WTC11 (cell line): ENCODE data around the gene KLHDC1. TPM values are rescaled to one million over a fixed set of nuclear protein-coding genes. Genes with fewer than 3 reads are reported as not detected.
A peak's percentile ranks its signal among the peaks of the same experiment; 100 is the strongest.
"Not testable (repeated sequence)": the region's sequence is repeated elsewhere in the genome, so short reads cannot be mapped to it uniquely, and the experiment has no call there.

Source experiments
- ATAC-seq: fragments of 200-7000 bp; cut with Tn5 transposase; 2 replicates; pipeline ENCODE4 v1.10.0; 2021; ENCODE audit warnings: mild to moderate bottlenecking, moderate library complexity
- CTCF ChIA-PET: fragments of 300-600 bp; sonication (Branson Sonifier 250); formaldehyde crosslinking; loops from one replicate; lab custom pipeline; 2021; ENCODE audit warnings: antibody characterized with exemption; lab: Charles Lee
- POLR2A ChIA-PET: fragments of 350-600 bp; sonication (Branson Sonifier 250); formaldehyde crosslinking; loops from one replicate; lab custom pipeline; 2021; ENCODE audit warnings: antibody characterized with exemption; lab: Charles Lee
- DNase-seq: peaks from one replicate; pipeline ENCODE4 v3.0.0; 2021; ENCODE audit warnings: low spot score
- H3K27ac Mint-ChIP-seq: 2 replicates; pipeline ENCODE4 v1.8.0; 2021; ENCODE audit warnings: mixed read lengths
- H3K27me3 Mint-ChIP-seq: 2 replicates; pipeline ENCODE4 v1.8.0; 2021; ENCODE audit warnings: low read depth, mild to moderate bottlenecking, moderate library complexity, mixed read lengths
- H3K36me3 Mint-ChIP-seq: 2 replicates; pipeline ENCODE4 v1.8.0; 2021; ENCODE audit warnings: mixed read lengths
- H3K4me1 Mint-ChIP-seq: 2 replicates; pipeline ENCODE4 v1.8.0; 2022; ENCODE audit warnings: mixed read lengths
- H3K4me3 Mint-ChIP-seq: 2 replicates; pipeline ENCODE4 v1.8.0; 2021; ENCODE audit warnings: mild to moderate bottlenecking, moderate library complexity, mixed read lengths
- H3K9me3 Mint-ChIP-seq: 2 replicates; pipeline ENCODE4 v1.8.0; 2021; ENCODE audit warnings: mixed read lengths
- EMX1 ChIP-seq: fragments of 250-450 bp; sonication (Bioruptor Pico); IDR thresholded peaks from 2 replicates; pipeline ENCODE4 v1.8.0; 2021; ENCODE audit warnings: mild to moderate bottlenecking
- ESRRA ChIP-seq: sonication (generic); formaldehyde crosslinking; IDR thresholded peaks from 2 replicates; pipeline ENCODE4 v1.8.1; 2022; ENCODE audit warnings: mild to moderate bottlenecking, missing genetic modification reagents, borderline replicate concordance
- GABPB1 ChIP-seq: sonication (generic); formaldehyde crosslinking; IDR thresholded peaks from 2 replicates; pipeline ENCODE4 v1.8.1; 2023; ENCODE audit warnings: mild to moderate bottlenecking, missing genetic modification reagents
- HMGA2 ChIP-seq: fragments of 250-450 bp; sonication (Bioruptor Pico); IDR thresholded peaks from 2 replicates; pipeline ENCODE4 v1.4.0; 2021; ENCODE audit warnings: mild to moderate bottlenecking, moderate library complexity
- JAZF1 ChIP-seq: fragments of 250-450 bp; sonication (Bioruptor Pico); IDR thresholded peaks from 2 replicates; pipeline ENCODE4 v1.9.0; 2021; ENCODE audit warnings: moderate library complexity, mild to moderate bottlenecking, inconsistent platforms
- NR2C2 ChIP-seq: sonication (generic); formaldehyde crosslinking; IDR thresholded peaks from 2 replicates; pipeline ENCODE4 v1.8.0; 2022; ENCODE audit warnings: mild to moderate bottlenecking, missing genetic modification reagents
- RORB ChIP-seq: fragments of 250-450 bp; sonication (Bioruptor Pico); IDR thresholded peaks from 2 replicates; pipeline ENCODE4 v1.9.0; 2021; ENCODE audit warnings: mild to moderate bottlenecking
- SMAD3 ChIP-seq: sonication (generic); formaldehyde crosslinking; IDR thresholded peaks from 2 replicates; pipeline ENCODE4 v1.8.0; 2022; ENCODE audit warnings: missing genetic modification reagents, mild to moderate bottlenecking, borderline replicate concordance
- SMAD4 ChIP-seq: sonication (generic); formaldehyde crosslinking; IDR thresholded peaks from 2 replicates; pipeline ENCODE4 v1.8.0; 2022; ENCODE audit warnings: mild to moderate bottlenecking, missing genetic modification reagents
- ZBTB21 ChIP-seq: sonication (generic); formaldehyde crosslinking; IDR thresholded peaks from 2 replicates; pipeline ENCODE4 v1.8.1; 2023; ENCODE audit warnings: mild to moderate bottlenecking, missing genetic modification reagents, borderline replicate concordance
- total RNA-seq: library from RNA; stranded (reverse); gene quantifications from 3 replicates; pipeline ENCODE4 v1.2.3, GENCODE V29; 2021
- TF ChIP-seq, protein P1 (sequence below): sonication (generic); formaldehyde crosslinking; IDR thresholded peaks from 2 replicates; pipeline ENCODE4 v1.8.1; 2023; ENCODE audit warnings: mild to moderate bottlenecking, missing genetic modification reagents, moderate library complexity
- TF ChIP-seq, protein P2 (sequence below): sonication (generic); formaldehyde crosslinking; IDR thresholded peaks from 2 replicates; pipeline ENCODE4 v1.8.1; 2023; ENCODE audit warnings: mild to moderate bottlenecking, moderate library complexity, missing genetic modification reagents
- TF ChIP-seq, protein P3 (sequence below): fragments of 250-450 bp; sonication (Bioruptor Pico); conservative IDR thresholded peaks from 2 replicates; pipeline ENCODE4 v1.9.0; 2021; ENCODE audit warnings: mild to moderate bottlenecking
- TF ChIP-seq, protein P4 (sequence below): sonication (generic); formaldehyde crosslinking; conservative IDR thresholded peaks from 2 replicates; pipeline ENCODE4 v1.8.1; 2022; ENCODE audit warnings: mild to moderate bottlenecking, missing genetic modification reagents
- TF ChIP-seq, protein P5 (sequence below): fragments of 250-450 bp; sonication (Bioruptor Pico); IDR thresholded peaks from 2 replicates; pipeline ENCODE4 v2.1.2; 2022; ENCODE audit warnings: mild to moderate bottlenecking, moderate library complexity
- TF ChIP-seq, protein P6 (sequence below): sonication (generic); formaldehyde crosslinking; IDR thresholded peaks from 2 replicates; pipeline ENCODE4 v1.8.1; 2022; ENCODE audit warnings: low read depth, mild to moderate bottlenecking, moderate library complexity, missing genetic modification reagents, borderline replicate concordance
- TF ChIP-seq, protein P7 (sequence below): sonication (generic); formaldehyde crosslinking; IDR thresholded peaks from 2 replicates; pipeline ENCODE4 v1.8.1; 2022; ENCODE audit warnings: missing genetic modification reagents, borderline replicate concordance
- TF ChIP-seq, protein P8 (sequence below): fragments of 200-600 bp; IDR thresholded peaks from 2 replicates; pipeline ENCODE4 v1.8.0; 2022; ENCODE audit warnings: antibody characterized with exemption
- TF ChIP-seq, protein P9 (sequence below): sonication (generic); formaldehyde crosslinking; IDR thresholded peaks from 2 replicates; pipeline ENCODE4 v1.8.1; 2022; ENCODE audit warnings: mild to moderate bottlenecking, missing genetic modification reagents, moderate library complexity, borderline replicate concordance

Gene KLHDC1
- total RNA-seq, 1 experiment from 2014 or later, result not detected

DNA sequence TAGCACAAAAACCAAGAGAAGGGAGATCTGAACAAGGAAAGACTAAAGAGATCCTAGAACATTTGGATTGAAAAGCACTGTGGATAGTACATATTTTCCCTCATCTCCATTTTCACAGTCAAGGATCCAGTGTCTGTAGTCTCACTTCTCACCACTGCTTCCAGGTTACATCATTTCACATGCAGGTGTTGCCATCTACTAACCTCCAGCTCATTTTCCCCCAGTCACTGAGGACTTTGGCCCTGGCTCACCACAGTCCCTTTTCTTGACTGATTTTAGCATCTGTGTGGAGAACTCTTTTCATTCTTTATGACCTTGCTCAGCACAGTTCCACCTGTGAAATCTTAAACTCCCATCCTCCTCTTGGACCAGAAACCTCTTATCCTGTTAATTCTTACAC, 53.6 kb downstream of the KLHDC1 start:
- POLR2A ChIA-PET, H3K36me3 Mint-ChIP-seq, H3K4me1 Mint-ChIP-seq: not testable (repeated sequence)
- peak; percentile 46; the same call in 1 of the 2 replicates for TF ChIP-seq GABPB1
- TF ChIP-seq, all 79 proteins: peak for 1; not testable (repeated sequence) for 78
- DNase-seq, CTCF ChIA-PET, H3K9me3 Mint-ChIP-seq, H3K27ac Mint-ChIP-seq, ATAC-seq, H3K4me3 Mint-ChIP-seq: not testable (repeated sequence)
- peaks cover 34% of the 10 kb centered on the region for H3K27me3 Mint-ChIP-seq

DNA sequence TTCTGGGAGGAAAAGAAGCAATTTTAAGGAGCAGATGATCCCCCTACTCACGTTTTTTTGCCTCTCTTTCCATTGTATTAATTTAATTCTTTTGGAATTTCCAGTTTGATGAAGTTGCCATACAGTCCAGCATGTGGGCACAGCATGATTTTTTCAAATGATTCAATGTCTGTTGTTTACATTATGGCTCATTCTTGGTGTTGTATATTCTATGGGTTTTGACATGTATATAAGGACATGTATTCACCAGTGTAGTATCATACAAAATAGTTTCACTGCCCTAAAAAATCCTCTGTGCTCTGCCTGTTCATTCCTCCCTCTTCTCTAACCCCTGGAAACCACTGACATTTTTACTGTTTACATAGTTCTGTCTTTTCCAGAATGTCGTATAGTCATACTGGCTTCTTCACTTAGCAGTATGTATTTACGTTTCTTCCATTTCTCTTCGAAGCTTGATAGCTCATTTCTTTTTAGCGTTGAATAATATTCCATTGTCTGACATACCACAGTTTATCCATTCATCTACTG, 61.7 kb downstream of the KLHDC1 start:
- H3K27me3 Mint-ChIP-seq, result no peaks in the 10 kb centered on the region; the same call in 1 of the 2 replicates
- H3K9me3 Mint-ChIP-seq, result peaks cover 12% of the 10 kb centered on the region
- POLR2A ChIA-PET, result no interaction called here
- H3K4me1 Mint-ChIP-seq, result no peaks in the 10 kb centered on the region
- no peak for ATAC-seq
- DNase-seq, result no peak
- TF ChIP-seq, protein P1, sequence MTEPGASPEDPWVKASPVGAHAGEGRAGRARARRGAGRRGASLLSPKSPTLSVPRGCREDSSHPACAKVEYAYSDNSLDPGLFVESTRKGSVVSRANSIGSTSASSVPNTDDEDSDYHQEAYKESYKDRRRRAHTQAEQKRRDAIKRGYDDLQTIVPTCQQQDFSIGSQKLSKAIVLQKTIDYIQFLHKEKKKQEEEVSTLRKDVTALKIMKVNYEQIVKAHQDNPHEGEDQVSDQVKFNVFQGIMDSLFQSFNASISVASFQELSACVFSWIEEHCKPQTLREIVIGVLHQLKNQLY (CRISPR knock-in tag), result no peak
- TF ChIP-seq NR2C2 (CRISPR knock-in tag) (no peak), SMAD3 (CRISPR knock-in tag) (no peak), RORB (CRISPR knock-in tag) (no peak), EMX1 (CRISPR knock-in tag) (no peak), SMAD4 (no peak), JAZF1 (CRISPR knock-in tag) (no peak), ZBTB21 (CRISPR knock-in tag) (no peak), ESRRA (CRISPR knock-in tag) (no peak)
- TF ChIP-seq, protein P2, sequence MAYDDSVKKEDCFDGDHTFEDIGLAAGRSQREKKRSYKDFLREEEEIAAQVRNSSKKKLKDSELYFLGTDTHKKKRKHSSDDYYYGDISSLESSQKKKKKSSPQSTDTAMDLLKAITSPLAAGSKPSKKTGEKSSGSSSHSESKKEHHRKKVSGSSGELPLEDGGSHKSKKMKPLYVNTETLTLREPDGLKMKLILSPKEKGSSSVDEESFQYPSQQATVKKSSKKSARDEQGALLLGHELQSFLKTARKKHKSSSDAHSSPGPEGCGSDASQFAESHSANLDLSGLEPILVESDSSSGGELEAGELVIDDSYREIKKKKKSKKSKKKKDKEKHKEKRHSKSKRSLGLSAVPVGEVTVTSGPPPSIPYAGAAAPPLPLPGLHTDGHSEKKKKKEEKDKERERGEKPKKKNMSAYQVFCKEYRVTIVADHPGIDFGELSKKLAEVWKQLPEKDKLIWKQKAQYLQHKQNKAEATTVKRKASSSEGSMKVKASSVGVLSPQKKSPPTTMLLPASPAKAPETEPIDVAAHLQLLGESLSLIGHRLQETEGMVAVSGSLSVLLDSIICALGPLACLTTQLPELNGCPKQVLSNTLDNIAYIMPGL (CRISPR knock-in tag), result no peak
- TF ChIP-seq, protein P3, sequence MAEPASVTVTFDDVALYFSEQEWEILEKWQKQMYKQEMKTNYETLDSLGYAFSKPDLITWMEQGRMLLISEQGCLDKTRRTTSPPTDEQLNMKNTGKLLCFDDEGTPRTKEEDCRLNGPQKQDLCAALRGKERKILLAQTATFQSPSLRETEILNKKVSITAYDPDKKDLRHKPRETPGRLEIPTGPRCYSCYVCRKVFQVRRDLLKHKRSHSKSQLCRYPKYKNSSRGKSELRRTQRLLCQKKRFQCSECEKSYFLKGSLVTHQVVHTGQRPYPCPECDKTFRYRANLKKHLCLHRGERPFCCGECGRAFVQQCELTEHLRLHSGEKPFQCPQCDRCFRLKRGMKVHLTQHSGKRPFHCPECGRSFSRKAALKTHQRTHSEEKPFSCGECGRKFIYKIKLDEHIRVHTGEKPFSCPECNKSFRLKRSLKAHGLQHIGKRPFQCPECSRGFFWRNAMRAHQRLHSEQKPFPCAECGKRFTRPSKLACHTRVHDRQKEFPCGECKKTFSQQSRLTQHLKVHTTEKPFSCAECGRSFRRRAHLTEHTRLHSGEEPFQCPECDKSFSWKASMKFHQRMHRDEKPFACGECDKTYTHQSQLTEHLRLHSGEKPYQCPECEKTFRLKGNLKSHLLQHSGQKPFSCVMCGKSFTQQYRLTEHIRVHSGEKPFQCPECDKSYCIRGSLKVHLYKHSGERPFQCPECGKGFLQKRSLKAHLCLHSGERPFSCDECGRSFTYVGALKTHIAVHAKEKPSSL (CRISPR knock-in tag), result no peak
- TF ChIP-seq, protein P4, sequence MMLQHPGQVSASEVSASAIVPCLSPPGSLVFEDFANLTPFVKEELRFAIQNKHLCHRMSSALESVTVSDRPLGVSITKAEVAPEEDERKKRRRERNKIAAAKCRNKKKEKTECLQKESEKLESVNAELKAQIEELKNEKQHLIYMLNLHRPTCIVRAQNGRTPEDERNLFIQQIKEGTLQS, result no peak
- TF ChIP-seq, protein P5, sequence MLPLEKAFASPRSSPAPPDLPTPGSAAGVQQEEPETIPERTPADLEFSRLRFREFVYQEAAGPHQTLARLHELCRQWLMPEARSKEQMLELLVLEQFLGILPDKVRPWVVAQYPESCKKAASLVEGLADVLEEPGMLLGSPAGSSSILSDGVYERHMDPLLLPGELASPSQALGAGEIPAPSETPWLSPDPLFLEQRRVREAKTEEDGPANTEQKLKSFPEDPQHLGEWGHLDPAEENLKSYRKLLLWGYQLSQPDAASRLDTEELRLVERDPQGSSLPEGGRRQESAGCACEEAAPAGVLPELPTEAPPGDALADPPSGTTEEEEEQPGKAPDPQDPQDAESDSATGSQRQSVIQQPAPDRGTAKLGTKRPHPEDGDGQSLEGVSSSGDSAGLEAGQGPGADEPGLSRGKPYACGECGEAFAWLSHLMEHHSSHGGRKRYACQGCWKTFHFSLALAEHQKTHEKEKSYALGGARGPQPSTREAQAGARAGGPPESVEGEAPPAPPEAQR, result no peak
- no peak overlapping the region for H3K27ac Mint-ChIP-seq
- H3K4me3 Mint-ChIP-seq, result no peak overlapping the region
- CTCF ChIA-PET, result no interaction called here
- no peaks in the 10 kb centered on the region for H3K36me3 Mint-ChIP-seq

DNA sequence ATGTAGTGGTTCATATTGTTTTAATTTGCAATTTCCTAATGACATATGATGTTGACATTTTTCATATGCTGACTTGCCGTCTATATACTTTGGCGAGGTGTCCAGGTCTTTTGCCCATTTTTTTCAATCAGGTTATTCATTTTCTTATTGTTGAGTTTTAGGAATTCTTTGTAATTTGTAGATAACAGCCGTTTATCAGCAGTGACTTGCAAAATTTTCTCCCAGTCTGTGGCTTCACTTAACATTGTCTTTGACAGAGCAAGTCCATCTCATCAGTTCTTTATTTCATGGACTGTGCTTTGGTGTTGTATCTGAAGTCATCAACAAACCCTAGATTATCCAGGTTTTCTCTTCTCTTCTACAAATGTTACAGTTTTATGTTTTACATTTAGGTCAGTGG, 62.5 kb downstream of the KLHDC1 start:
- Mint-ChIP-seq H3K4me1 (no peaks in the 10 kb centered on the region), H3K27me3 (no peaks in the 10 kb centered on the region; the same call in 1 of the 2 replicates), H3K9me3 (peaks cover 12% of the 10 kb centered on the region), H3K4me3 (no peak overlapping the region), H3K36me3 (no peaks in the 10 kb centered on the region), H3K27ac (no peak overlapping the region)
- DNase-seq, result no peak
- POLR2A ChIA-PET, result no interaction called here
- ATAC-seq, result no peak
- CTCF ChIA-PET, result no interaction called here
- TF ChIP-seq, protein P6, sequence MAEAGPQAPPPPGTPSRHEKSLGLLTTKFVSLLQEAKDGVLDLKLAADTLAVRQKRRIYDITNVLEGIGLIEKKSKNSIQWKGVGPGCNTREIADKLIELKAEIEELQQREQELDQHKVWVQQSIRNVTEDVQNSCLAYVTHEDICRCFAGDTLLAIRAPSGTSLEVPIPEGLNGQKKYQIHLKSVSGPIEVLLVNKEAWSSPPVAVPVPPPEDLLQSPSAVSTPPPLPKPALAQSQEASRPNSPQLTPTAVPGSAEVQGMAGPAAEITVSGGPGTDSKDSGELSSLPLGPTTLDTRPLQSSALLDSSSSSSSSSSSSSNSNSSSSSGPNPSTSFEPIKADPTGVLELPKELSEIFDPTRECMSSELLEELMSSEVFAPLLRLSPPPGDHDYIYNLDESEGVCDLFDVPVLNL (CRISPR knock-in tag), result no peak
- TF ChIP-seq, protein P7, sequence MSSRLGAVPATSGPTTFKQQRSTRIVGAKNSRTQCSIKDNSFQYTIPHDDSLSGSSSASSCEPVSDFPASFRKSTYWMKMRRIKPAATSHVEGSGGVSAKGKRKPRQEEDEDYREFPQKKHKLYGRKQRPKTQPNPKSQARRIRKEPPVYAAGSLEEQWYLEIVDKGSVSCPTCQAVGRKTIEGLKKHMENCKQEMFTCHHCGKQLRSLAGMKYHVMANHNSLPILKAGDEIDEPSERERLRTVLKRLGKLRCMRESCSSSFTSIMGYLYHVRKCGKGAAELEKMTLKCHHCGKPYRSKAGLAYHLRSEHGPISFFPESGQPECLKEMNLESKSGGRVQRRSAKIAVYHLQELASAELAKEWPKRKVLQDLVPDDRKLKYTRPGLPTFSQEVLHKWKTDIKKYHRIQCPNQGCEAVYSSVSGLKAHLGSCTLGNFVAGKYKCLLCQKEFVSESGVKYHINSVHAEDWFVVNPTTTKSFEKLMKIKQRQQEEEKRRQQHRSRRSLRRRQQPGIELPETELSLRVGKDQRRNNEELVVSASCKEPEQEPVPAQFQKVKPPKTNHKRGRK (CRISPR knock-in tag), result no peak
- TF ChIP-seq, protein P8, sequence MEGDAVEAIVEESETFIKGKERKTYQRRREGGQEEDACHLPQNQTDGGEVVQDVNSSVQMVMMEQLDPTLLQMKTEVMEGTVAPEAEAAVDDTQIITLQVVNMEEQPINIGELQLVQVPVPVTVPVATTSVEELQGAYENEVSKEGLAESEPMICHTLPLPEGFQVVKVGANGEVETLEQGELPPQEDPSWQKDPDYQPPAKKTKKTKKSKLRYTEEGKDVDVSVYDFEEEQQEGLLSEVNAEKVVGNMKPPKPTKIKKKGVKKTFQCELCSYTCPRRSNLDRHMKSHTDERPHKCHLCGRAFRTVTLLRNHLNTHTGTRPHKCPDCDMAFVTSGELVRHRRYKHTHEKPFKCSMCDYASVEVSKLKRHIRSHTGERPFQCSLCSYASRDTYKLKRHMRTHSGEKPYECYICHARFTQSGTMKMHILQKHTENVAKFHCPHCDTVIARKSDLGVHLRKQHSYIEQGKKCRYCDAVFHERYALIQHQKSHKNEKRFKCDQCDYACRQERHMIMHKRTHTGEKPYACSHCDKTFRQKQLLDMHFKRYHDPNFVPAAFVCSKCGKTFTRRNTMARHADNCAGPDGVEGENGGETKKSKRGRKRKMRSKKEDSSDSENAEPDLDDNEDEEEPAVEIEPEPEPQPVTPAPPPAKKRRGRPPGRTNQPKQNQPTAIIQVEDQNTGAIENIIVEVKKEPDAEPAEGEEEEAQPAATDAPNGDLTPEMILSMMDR, result no peak
- TF ChIP-seq HMGA2 (CRISPR knock-in tag), result no peak
- TF ChIP-seq, protein P9, sequence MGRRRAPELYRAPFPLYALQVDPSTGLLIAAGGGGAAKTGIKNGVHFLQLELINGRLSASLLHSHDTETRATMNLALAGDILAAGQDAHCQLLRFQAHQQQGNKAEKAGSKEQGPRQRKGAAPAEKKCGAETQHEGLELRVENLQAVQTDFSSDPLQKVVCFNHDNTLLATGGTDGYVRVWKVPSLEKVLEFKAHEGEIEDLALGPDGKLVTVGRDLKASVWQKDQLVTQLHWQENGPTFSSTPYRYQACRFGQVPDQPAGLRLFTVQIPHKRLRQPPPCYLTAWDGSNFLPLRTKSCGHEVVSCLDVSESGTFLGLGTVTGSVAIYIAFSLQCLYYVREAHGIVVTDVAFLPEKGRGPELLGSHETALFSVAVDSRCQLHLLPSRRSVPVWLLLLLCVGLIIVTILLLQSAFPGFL (CRISPR knock-in tag), result no peak
